ENCODE measurements around the gene IL2RA.

DNA sequence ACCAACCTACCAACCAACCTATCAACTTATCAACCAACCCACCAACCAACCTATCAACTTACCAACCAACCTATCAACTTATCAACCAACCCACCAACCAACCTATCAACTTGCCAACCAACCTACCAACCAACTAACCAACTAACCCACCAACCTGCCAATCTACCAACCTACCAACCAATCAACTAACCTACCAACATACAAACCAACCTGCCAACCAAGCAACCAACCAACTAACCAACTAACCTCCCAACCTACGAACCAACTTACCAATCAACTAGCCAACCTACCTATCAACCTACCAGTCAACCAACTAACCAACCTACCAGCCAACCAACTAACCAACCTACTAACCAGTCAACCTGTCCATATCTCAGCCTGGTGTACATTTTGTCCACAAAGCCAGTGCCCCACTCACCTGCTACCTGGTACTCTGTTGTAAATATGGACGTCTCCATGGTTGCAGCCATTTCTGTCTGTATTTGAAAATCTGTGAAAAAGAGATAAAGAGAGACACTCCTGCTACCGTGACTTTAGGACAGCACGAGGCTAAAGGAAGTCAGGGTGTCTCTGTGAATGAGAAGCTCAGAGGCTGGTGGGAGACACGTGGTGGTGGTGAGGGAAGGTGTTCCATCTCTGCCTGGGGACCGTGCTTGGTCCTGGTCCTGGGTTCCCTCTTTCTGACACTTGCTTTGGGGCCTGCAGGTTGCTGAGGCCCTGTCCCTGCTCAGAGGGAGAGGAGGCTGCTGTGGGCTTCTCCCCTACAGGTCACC lies 43.0 kb downstream of the IL2RA start:
- TF ChIP-seq POLR2AphosphoS5 (IDR thresholded peaks at IDR 0.05; ENCODE audit: borderline replicate concordance, low read depth, low read length) (no peak), EZH2 (IDR thresholded peaks at IDR 0.05) (no peak)
